ENCODE results near the gene CALML4. TPM values are rescaled to one million over a fixed set of nuclear protein-coding genes. Genes with fewer than 3 reads are reported as not detected.
"Not testable (repeated sequence)": the region's sequence is repeated elsewhere in the genome, so short reads cannot be mapped to it uniquely, and the experiment has no call there.

Gene CALML4
- polyA plus RNA-seq, 1 experiment: 0.47 TPM

DNA sequence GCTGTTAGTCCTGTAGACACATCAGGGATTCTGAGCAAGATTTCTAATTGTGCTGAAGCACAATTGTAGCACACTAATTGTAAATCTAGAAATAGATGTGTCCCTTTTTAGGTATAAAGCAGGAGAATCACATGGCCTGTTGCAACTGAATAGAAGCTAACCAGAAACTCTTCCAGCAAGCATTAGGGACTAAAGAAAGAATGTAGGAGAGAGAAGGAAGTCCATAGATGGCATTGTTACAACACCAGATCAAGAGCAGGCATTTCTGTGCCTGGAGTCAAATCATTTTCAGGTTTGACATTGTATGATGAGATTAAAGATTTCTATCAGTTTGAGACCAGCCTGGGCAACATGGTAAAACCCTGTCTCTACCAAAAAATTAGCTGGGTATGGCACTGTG, 27.4 kb downstream of the CALML4 start:
- Histone ChIP-seq H3K4me3 (ENCODE audit: low read depth, low read length) (no peak overlapping the region), H3K36me3 (ENCODE audit: control insufficient read depth, insufficient read depth, low read length) (peaks cover 4% of the 10 kb centered on the region), H3K27me3 (ENCODE audit: control insufficient read depth, insufficient read depth, low read length) (no peaks in the 10 kb centered on the region)
- CTCF ChIA-PET: no interaction called here
- POLR2A ChIA-PET: no interaction called here
- DNase-seq (ENCODE audit: low read depth): no peak
- TF ChIP-seq, protein P1, sequence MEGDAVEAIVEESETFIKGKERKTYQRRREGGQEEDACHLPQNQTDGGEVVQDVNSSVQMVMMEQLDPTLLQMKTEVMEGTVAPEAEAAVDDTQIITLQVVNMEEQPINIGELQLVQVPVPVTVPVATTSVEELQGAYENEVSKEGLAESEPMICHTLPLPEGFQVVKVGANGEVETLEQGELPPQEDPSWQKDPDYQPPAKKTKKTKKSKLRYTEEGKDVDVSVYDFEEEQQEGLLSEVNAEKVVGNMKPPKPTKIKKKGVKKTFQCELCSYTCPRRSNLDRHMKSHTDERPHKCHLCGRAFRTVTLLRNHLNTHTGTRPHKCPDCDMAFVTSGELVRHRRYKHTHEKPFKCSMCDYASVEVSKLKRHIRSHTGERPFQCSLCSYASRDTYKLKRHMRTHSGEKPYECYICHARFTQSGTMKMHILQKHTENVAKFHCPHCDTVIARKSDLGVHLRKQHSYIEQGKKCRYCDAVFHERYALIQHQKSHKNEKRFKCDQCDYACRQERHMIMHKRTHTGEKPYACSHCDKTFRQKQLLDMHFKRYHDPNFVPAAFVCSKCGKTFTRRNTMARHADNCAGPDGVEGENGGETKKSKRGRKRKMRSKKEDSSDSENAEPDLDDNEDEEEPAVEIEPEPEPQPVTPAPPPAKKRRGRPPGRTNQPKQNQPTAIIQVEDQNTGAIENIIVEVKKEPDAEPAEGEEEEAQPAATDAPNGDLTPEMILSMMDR (IDR thresholded peaks at IDR 0.05; ENCODE audit: insufficient read depth, low read depth, low read length): no peak

GRCh38 chr15:68176601-68177000, 28.5 kb downstream of the CALML4 start:
- ChIA-PET CTCF (no interaction called here), POLR2A (no interaction called here)
- no peak for DNase-seq (ENCODE audit: low read depth)
- Histone ChIP-seq H3K4me3 (ENCODE audit: low read depth, low read length) (no peak overlapping the region), H3K27me3 (ENCODE audit: control insufficient read depth, insufficient read depth, low read length) (no peaks in the 10 kb centered on the region), H3K36me3 (ENCODE audit: control insufficient read depth, insufficient read depth, low read length) (peaks cover 6% of the 10 kb centered on the region)
- TF ChIP-seq, protein P1 (IDR thresholded peaks at IDR 0.05; ENCODE audit: insufficient read depth, low read depth, low read length): no peak

DNA sequence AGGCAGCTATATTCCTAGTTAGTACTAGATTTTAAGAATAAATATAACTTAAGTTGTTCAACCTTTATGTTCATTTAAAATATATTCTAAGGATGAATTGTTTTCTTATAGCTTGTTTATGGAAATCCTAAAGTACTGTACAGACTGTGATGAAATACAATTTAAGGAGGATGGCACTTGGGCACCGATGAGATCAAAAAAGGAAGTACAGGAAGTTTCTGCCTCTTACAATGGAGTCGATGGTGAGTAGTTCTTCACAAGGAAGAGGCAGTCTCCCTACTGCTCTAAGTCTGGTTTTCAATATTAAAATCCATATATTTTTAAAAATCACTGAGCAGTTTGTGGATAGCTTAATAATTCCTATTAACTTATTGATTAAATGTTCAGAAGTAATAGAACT, 29.6 kb downstream of the CALML4 start:
- CTCF ChIA-PET: interaction anchor here (1.3 kb wide), 1 partner anchor 11 kb away, joined by 4 read pairs; no protein-coding TSS in a partner anchor
- no peak overlapping the region for H3K4me3 ChIP-seq (ENCODE audit: low read depth, low read length)
- TF ChIP-seq, protein P1 (IDR thresholded peaks at IDR 0.05; ENCODE audit: insufficient read depth, low read depth, low read length): no peak
- POLR2A ChIA-PET: no interaction called here
- peaks cover 3% of the 10 kb centered on the region for H3K36me3 ChIP-seq (ENCODE audit: control insufficient read depth, insufficient read depth, low read length)
- no peaks in the 10 kb centered on the region for H3K27me3 ChIP-seq (ENCODE audit: control insufficient read depth, insufficient read depth, low read length)
- no peak for DNase-seq (ENCODE audit: low read depth)

DNA sequence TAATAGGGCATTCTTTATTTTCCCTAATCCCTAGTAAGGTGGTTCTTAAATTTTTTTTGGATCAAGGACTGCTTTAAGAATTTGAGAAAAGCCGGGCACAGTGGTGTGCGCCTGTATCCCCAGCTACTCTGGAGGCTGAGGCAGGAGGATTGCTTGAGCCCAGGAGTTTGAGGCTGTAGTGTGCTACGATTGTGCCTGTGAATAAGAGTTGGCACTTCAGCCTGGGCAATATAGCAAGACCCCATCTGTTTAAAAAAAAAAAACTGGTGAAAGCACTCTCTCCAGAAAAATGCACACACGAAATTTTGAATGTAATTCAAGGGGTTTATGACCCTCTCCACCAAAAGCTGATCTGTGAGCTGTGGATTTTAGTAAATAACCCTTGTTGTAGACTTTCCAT, 32.0 kb downstream of the CALML4 start:
- H3K4me3 ChIP-seq (ENCODE audit: low read depth, low read length): no peak overlapping the region
- TF ChIP-seq, protein P1 (IDR thresholded peaks at IDR 0.05; ENCODE audit: insufficient read depth, low read depth, low read length): no peak
- ChIA-PET CTCF (interaction anchor here (0.6 to 1.3 kb wide), 2 partner anchors 9 to 219 kb away, joined by 3 read pairs; no protein-coding TSS in a partner anchor), POLR2A (no interaction called here)
- H3K36me3 ChIP-seq (ENCODE audit: control insufficient read depth, insufficient read depth, low read length): peaks cover 3% of the 10 kb centered on the region
- DNase-seq (ENCODE audit: low read depth): no peak
- no peaks in the 10 kb centered on the region for H3K27me3 ChIP-seq (ENCODE audit: control insufficient read depth, insufficient read depth, low read length)

DNA sequence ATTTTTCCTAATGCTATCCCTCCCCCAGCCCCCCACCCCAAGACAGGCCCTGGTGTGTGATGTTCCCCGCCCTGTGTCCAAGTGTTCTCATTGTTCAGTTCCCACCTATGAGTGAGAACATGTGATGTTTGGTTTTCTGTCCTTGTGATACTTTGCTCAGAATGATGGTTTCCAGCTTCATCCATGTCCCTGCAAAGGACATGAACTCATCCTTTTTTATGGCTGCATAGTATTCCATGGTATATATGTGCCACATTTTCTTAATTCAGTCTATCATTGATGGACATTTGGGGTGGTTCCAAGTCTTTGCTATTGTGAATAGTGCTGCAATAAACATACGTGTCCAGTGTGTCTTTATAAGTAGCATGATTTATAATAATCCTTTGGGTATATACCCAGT, 33.1 kb downstream of the CALML4 start:
- H3K36me3 ChIP-seq (ENCODE audit: control insufficient read depth, insufficient read depth, low read length); DNase-seq (ENCODE audit: low read depth); POLR2A ChIA-PET; H3K27me3 ChIP-seq (ENCODE audit: control insufficient read depth, insufficient read depth, low read length); H3K4me3 ChIP-seq (ENCODE audit: low read depth, low read length): not testable (repeated sequence)
- CTCF ChIA-PET: interaction anchor here (0.6 kb wide), 1 partner anchor 43 kb away, joined by 3 read pairs; no protein-coding TSS in a partner anchor

DNA sequence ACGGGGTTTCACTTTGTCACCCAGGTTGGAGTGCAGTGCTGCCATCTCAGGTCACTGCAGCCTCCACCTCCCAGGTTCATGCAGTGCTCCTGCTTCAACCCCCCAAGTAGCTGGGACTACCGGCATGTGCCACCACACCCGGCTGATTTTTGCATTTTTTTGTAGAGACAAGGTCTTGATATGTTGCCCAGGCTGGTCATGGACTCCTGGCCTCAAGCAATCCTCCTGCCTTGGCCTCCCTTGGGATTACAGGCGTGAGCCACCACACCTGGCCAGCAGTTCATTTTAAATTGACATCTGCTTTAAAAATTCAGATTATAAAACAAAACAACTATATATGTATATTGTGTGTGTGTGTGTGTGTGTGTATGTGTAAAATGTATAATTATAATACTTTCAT, 38.3 kb downstream of the CALML4 start:
- POLR2A ChIA-PET: no interaction called here
- CTCF ChIA-PET: interaction anchor here (4.6 kb wide), 1 partner anchor 12 kb away, joined by 15 read pairs; no protein-coding TSS in a partner anchor
- no peak for DNase-seq (ENCODE audit: low read depth)

More for the DNA sequence above, 38.3 kb downstream of the CALML4 start:
- no peak overlapping the region for H3K4me3 ChIP-seq (ENCODE audit: low read depth, low read length)
- H3K36me3 ChIP-seq (ENCODE audit: control insufficient read depth, insufficient read depth, low read length): 0 out of 2 replicates have a peak, but pooled peaks cover 2% of the 10 kb centered on the region
- TF ChIP-seq, protein P1 (IDR thresholded peaks at IDR 0.05; ENCODE audit: insufficient read depth, low read depth, low read length): no peak
- H3K27me3 ChIP-seq (ENCODE audit: control insufficient read depth, insufficient read depth, low read length): no peaks in the 10 kb centered on the region
